ENCODE measurements around the gene STX4.

- no peak for TF ChIP-seq EP300 (IDR thresholded peaks at IDR 0.05)
- TF ChIP-seq POLR2A (IDR thresholded peaks at IDR 0.05; ENCODE audit: low read depth), result no peak
- no peak for TF ChIP-seq POLR2AphosphoS5 (IDR thresholded peaks at IDR 0.05)
- no peak for TF ChIP-seq CTCF (IDR thresholded peaks at IDR 0.05)
Observed at GRCh38 chr16:31052114-31052513, 18.8 kb downstream of the STX4 start.

Data from esophagus muscularis mucosa (tissue), 4 donors.